ENCODE measurements around the gene TENM3.

TENM3 gene

GRCh38 chr4:182699795-182700194 is 456.6 kb downstream of the TENM3 start:
- Histone ChIP-seq H3F3A (ENCODE audit: insufficient read depth, low read length) (no peaks in the 10 kb centered on the region), H3K9me2 (ENCODE audit: low read depth, low read length) (no peaks in the 10 kb centered on the region), H2AFZ (ENCODE audit: low read length) (no peak overlapping the region), H3K9me3 (ENCODE audit: low read length) (no peaks in the 10 kb centered on the region), H3K4me2 (ENCODE audit: low read length) (no peak overlapping the region), H3K79me2 (ENCODE audit: insufficient read depth, low read length) (no peaks in the 10 kb centered on the region), H3K27ac (ENCODE audit: low read depth, low read length, poor library complexity, severe bottlenecking) (no peak overlapping the region), H3K9ac (ENCODE audit: low read length) (no peak overlapping the region), H3K27me3 (ENCODE audit: insufficient read depth, low read length) (no peaks in the 10 kb centered on the region), H3K4me1 (ENCODE audit: insufficient read depth, low read length, severe bottlenecking) (no peaks in the 10 kb centered on the region), H3K4me3 (ENCODE audit: low read depth, low read length, poor library complexity, severe bottlenecking) (no peak overlapping the region), H4K20me1 (ENCODE audit: insufficient read depth, low read length) (no peaks in the 10 kb centered on the region), H3K36me3 (ENCODE audit: insufficient read depth, low read length) (no peaks in the 10 kb centered on the region)
- TF ChIP-seq, protein P1, sequence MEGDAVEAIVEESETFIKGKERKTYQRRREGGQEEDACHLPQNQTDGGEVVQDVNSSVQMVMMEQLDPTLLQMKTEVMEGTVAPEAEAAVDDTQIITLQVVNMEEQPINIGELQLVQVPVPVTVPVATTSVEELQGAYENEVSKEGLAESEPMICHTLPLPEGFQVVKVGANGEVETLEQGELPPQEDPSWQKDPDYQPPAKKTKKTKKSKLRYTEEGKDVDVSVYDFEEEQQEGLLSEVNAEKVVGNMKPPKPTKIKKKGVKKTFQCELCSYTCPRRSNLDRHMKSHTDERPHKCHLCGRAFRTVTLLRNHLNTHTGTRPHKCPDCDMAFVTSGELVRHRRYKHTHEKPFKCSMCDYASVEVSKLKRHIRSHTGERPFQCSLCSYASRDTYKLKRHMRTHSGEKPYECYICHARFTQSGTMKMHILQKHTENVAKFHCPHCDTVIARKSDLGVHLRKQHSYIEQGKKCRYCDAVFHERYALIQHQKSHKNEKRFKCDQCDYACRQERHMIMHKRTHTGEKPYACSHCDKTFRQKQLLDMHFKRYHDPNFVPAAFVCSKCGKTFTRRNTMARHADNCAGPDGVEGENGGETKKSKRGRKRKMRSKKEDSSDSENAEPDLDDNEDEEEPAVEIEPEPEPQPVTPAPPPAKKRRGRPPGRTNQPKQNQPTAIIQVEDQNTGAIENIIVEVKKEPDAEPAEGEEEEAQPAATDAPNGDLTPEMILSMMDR (IDR thresholded peaks at IDR 0.05; ENCODE audit: low read length), result no peak
- TF ChIP-seq EZH2 (IDR thresholded peaks at IDR 0.05; ENCODE audit: borderline replicate concordance, low read length), result no peak

DNA sequence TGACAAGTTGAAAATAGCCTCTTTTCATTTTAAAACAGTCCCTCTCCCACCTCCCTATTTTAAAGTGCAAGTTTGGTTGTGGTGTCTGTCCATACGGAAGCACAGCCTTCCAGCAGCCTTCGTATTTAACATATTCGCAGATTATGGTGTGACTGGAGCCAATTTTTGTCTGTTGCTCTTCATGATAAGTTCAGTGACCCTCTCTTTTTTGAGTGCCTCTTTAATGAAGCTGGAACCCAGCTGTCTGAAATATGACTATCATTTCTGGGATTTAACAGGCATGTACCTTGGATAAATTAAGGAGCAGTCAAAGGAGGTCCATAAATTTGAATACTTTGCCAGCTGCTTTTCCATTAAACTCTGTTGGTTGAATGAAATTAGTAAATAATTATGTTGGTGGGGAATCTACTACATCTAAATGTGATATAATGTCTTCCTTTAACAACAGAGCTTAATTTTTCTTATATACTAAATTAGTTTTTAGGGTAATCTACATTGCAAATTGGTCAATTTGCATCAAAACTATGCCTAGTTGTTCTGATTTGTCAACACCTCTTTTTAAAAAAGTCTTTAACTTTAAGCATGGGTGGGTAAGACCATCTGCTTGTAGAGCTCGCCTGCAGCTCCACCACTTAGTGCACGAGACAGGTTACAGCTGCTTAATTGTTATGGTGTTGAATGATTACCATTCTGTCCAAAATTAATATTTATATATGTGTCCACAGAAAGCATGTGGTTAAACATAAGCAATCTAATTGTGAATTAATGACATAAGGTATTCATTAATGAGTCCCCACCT is 457.4 kb downstream of the TENM3 start:
- H2AFZ ChIP-seq (ENCODE audit: low read length), result no peak overlapping the region
- no peaks in the 10 kb centered on the region for H3K9me3 ChIP-seq (ENCODE audit: low read length)
- no peaks in the 10 kb centered on the region for H3K27me3 ChIP-seq (ENCODE audit: insufficient read depth, low read length)
- no peaks in the 10 kb centered on the region for H3F3A ChIP-seq (ENCODE audit: insufficient read depth, low read length)
- H3K9me2 ChIP-seq (ENCODE audit: low read depth, low read length), result no peaks in the 10 kb centered on the region
- no peak overlapping the region for H3K9ac ChIP-seq (ENCODE audit: low read length)
- H3K4me1 ChIP-seq (ENCODE audit: insufficient read depth, low read length, severe bottlenecking), result no peaks in the 10 kb centered on the region
- no peak overlapping the region for H3K4me3 ChIP-seq (ENCODE audit: low read depth, low read length, poor library complexity, severe bottlenecking)
- no peak overlapping the region for H3K4me2 ChIP-seq (ENCODE audit: low read length)
- no peak for TF ChIP-seq EZH2 (IDR thresholded peaks at IDR 0.05; ENCODE audit: borderline replicate concordance, low read length)
- no peaks in the 10 kb centered on the region for H4K20me1 ChIP-seq (ENCODE audit: insufficient read depth, low read length)
- no peak overlapping the region for H3K27ac ChIP-seq (ENCODE audit: low read depth, low read length, poor library complexity, severe bottlenecking)
- no peaks in the 10 kb centered on the region for H3K36me3 ChIP-seq (ENCODE audit: insufficient read depth, low read length)
- no peaks in the 10 kb centered on the region for H3K79me2 ChIP-seq (ENCODE audit: insufficient read depth, low read length)

- TF ChIP-seq, protein P1 (IDR thresholded peaks at IDR 0.05; ENCODE audit: low read length), result no peak
- no peak for TF ChIP-seq EZH2 (IDR thresholded peaks at IDR 0.05; ENCODE audit: borderline replicate concordance, low read length)
- no peaks in the 10 kb centered on the region for H3K79me2 ChIP-seq (ENCODE audit: insufficient read depth, low read length)
- no peaks in the 10 kb centered on the region for H3K36me3 ChIP-seq (ENCODE audit: insufficient read depth, low read length)
- no peak overlapping the region for H3K4me3 ChIP-seq (ENCODE audit: low read depth, low read length, poor library complexity, severe bottlenecking)
- H3K9ac ChIP-seq (ENCODE audit: low read length), result no peak overlapping the region
- H3K4me2 ChIP-seq (ENCODE audit: low read length), result no peak overlapping the region
- no peaks in the 10 kb centered on the region for H3F3A ChIP-seq (ENCODE audit: insufficient read depth, low read length)
- no peak overlapping the region for H2AFZ ChIP-seq (ENCODE audit: low read length)
- H3K9me3 ChIP-seq (ENCODE audit: low read length), result no peaks in the 10 kb centered on the region
- no peaks in the 10 kb centered on the region for H3K9me2 ChIP-seq (ENCODE audit: low read depth, low read length)
- H4K20me1 ChIP-seq (ENCODE audit: insufficient read depth, low read length), result no peaks in the 10 kb centered on the region
- no peaks in the 10 kb centered on the region for H3K4me1 ChIP-seq (ENCODE audit: insufficient read depth, low read length, severe bottlenecking)
- H3K27me3 ChIP-seq (ENCODE audit: insufficient read depth, low read length), result no peaks in the 10 kb centered on the region
- no peak overlapping the region for H3K27ac ChIP-seq (ENCODE audit: low read depth, low read length, poor library complexity, severe bottlenecking)
Observed at GRCh38 chr4:182704077-182704476, 460.9 kb downstream of the TENM3 start.

DNA sequence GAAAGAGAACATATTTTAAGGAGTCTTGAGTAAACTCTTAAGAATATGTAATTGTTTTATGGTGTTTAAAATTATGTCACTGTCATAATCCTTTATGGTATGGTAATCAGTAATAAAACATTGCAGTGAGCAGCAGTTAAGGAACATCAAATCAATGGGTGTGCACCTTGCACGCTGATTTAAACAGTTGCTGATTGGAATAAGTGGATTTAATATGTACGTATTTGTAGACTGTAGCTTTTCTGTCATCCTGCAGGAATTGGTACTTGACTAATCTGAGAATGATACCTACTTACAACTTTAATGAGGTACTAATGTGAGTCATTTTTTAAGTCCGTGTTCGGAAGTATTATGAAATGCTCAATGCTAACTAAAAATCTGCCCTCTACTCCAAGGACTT is 461.7 kb downstream of the TENM3 start:
- H3K4me2 ChIP-seq (ENCODE audit: low read length), result no peak overlapping the region
- H4K20me1 ChIP-seq (ENCODE audit: insufficient read depth, low read length), result no peaks in the 10 kb centered on the region
- TF ChIP-seq, protein P1 (IDR thresholded peaks at IDR 0.05; ENCODE audit: low read length), result no peak
- no peak for TF ChIP-seq EZH2 (IDR thresholded peaks at IDR 0.05; ENCODE audit: borderline replicate concordance, low read length)
- H3K27me3 ChIP-seq (ENCODE audit: insufficient read depth, low read length), result no peaks in the 10 kb centered on the region
- no peaks in the 10 kb centered on the region for H3K9me3 ChIP-seq (ENCODE audit: low read length)
- no peaks in the 10 kb centered on the region for H3K4me1 ChIP-seq (ENCODE audit: insufficient read depth, low read length, severe bottlenecking)
- H3F3A ChIP-seq (ENCODE audit: insufficient read depth, low read length), result no peaks in the 10 kb centered on the region
- no peaks in the 10 kb centered on the region for H3K9me2 ChIP-seq (ENCODE audit: low read depth, low read length)
- H3K4me3 ChIP-seq (ENCODE audit: low read depth, low read length, poor library complexity, severe bottlenecking), result no peak overlapping the region
- no peaks in the 10 kb centered on the region for H3K79me2 ChIP-seq (ENCODE audit: insufficient read depth, low read length)
- no peaks in the 10 kb centered on the region for H3K36me3 ChIP-seq (ENCODE audit: insufficient read depth, low read length)
- H3K27ac ChIP-seq (ENCODE audit: low read depth, low read length, poor library complexity, severe bottlenecking), result no peak overlapping the region
- H2AFZ ChIP-seq (ENCODE audit: low read length), result no peak overlapping the region
- H3K9ac ChIP-seq (ENCODE audit: low read length), result no peak overlapping the region
